Gastrocnemius medialis (tissue), 4 donors: ENCODE measurements around the gene DPRX.

Experiments used
- CTCF ChIP-seq, 5 experiments: fragments of 450-650 bp in 3 of 5; fragments of 200-600 bp in 2 of 5; sonication (generic) in 2 of 5; IDR thresholded peaks in 4 of 5; conservative IDR thresholded peaks in 1 of 5; 1 replicate in 4 of 5; 2 replicates in 1 of 5; pipeline ENCODE4 v1.5.1; 2016 to 2019; ENCODE audit warnings: antibody characterized with exemption in 5 of 5, mild to moderate bottlenecking in 3 of 5, moderate library complexity in 3 of 5
- POLR2A ChIP-seq, 2 donors: fragments of 450-650 bp; IDR thresholded peaks; one replicate each; pipeline ENCODE4 v1.6.1; 2017; ENCODE audit warnings: antibody characterized with exemption in 2 of 2, mild to moderate bottlenecking in 2 of 2, moderate library complexity in 2 of 2

- TF ChIP-seq CTCF (IDR thresholded peaks at IDR 0.05 in 4 of 5, conservative IDR thresholded peaks at IDR 0.05 in 1 of 5) (no peak), POLR2A (IDR thresholded peaks at IDR 0.05) (no peak)
Observed at GRCh38 chr19:53597023-53597422, 34.8 kb upstream of the DPRX start.
